ENCODE results near the gene PARD6B.
A peak's percentile ranks its signal among the peaks of the same experiment; 100 is the strongest.
"Not testable (repeated sequence)": the region's sequence is repeated elsewhere in the genome, so short reads cannot be mapped to it uniquely, and the experiment has no call there.

Gene PARD6B

DNA sequence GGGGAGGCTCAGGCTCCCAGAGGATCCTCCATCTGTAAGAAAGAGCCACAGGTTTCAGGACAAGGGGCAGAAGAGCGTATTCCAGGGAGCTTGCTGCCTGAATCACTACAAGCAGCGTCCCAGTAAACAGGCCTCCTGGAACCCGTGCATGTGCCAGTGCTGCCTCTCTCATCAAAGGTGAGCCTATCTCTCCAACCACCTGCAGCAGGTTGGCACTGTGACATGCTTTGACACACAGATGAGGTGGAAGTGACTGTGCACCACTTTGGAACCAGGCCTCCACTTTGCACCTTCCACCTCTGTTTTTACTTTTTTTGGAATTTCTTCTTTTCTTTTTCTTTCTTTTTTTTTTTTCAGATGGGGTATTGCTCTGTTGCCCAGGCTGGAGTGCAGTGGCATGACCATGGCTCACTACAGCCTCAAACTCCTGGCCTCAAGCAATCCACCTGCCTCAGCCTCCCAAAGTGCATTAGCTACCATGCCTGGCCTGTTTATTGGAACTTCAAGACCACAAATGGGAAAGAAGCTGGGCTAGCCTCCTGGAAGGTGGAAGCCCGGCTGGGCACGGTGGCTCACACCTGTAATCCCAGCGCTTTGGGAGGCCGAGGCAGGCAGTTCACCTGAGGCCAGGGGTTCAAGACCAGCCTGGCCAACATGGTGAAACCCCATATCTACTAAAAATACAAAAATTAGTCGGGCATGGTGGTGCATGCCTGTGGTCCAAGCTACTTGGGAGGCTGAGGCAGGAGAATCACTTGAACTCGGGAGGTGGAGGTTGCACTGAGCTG lies 27.5 kb upstream of the PARD6B start:
- DNase-seq, result not testable (repeated sequence)

- DNase-seq, result no peak
Observed at GRCh38 chr20:50704514-50704913, 26.9 kb upstream of the PARD6B start.

DNA sequence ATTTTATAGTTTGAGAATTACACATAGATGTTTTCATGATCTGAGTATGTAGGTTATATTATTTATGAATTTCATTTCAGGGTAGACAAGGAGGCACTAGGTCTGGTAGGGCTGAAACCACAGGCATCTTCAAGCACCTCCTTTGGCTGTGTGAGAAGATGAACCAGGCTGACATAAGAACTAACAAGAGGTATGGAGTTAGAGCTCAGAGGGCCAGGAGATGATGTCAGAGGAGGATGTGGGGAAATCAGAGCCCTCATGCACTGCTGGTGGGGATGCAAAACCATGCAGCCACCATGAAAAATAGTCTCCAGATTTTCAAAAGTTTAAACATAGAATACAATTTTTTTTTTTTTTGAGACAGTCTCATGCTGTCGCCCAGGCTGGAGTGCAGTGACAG lies 26.4 kb upstream of the PARD6B start:
- DNase-seq, result peak in 1 of 5 experiments; percentile 19

DNA sequence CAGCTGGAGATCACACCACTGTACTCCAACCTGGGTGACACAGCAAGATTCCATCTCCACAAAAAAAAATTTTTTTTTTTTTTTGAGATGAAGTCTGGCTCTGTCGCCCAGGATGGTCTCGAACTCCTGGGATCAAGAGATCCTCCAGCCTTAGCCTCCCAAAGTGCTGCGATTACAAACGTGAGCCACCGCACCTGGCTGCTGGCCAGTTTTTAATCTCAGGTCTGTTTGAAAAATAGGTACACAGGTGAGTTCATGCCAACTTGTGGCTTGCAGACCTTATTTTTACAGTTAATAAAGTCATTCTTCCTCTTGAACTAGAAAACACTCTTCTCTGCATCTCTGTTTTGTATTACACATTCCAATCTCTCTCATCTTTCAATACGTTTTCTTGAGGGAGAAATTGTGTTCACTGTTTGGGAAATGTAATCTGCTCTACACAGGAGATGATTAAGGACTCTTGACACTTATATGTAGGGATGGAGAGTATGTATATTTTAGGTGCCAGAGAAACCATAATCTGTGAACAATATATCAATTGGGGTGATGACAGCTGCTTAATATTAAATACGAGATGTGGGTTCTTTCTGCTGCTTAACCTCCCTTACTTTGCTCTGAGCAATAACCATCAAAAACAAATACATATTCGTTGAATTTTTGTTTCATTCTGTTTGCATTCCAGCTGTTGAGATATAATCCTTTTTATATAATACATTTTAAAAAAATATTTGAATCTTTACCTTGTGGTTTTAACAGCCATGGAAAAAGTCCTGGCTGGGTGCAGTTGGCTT lies 22.3 kb upstream of the PARD6B start:
- DNase-seq, result no peak

DNA sequence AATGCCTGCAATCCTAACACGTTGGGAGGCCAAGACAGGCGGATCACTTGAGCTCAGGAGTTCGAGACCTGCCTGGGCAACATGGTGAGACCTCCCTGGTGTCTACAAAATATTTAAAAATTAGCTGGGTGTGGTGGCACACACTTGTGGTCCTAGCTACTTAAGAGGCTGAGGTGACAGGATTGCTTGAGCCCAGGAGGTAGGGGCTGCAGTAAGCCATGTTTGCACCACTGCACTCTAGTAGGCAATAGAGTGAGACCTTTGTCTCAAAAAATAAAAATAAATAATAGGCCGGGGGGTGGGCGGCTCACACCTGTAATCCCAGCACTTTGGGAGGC lies 21.8 kb upstream of the PARD6B start:
- no peak for DNase-seq

DNA sequence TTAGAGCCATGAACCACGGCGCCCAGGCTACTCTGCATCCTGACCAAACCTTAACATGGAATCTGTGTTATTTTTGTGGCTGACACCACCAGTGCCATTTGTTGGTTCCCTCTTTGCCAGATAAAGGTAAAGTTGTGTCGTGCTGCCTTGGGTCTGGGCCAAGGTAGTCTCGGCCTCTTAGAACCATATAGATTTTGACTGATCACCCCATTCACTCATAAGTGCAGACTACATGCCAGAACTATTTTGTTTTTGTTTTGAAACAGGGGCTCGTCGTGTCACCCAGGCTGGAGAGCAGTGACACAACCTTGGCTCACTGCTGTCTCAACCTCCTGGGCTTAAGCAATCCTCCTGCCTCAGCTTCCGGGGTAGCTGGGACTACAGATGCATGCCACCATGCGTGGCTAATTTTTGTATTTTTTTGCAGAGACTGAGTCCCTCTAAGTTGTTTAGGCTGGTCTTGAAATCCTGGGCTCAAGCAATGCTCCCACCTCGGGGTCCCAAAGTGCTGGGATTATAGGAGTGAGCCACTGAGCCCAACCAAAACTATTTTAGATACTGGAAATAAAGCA lies 20.8 kb upstream of the PARD6B start:
- no peak for DNase-seq

GRCh38 chr20:50711113-50711825 lies 20.1 kb upstream of the PARD6B start:
- DNase-seq, result no peak

GRCh38 chr20:50712771-50713656 lies 18.4 kb upstream of the PARD6B start:
- no peak for DNase-seq

- DNase-seq, result no peak
Observed at GRCh38 chr20:50713657-50714101, 17.7 kb upstream of the PARD6B start.

DNA sequence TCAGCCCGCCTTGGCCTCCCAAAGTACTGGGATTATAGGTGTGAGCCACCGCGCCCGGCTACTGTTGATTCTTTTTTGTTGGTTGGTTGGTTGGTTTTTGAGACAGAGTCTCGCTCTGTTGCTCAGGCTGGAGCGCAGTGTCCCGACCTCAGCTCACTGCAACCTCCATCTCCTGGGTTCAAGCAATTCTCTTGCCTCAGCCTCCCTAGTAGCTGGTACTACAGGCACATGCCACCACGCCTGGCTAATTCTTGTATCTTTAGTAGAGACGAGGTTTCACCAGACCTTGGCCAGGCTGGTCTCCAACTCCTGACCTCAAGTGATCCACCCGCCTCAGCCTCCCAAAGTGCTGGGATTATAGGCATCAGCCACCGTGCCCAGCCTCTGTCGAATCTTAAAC lies 17.0 kb upstream of the PARD6B start:
- DNase-seq, result not testable (repeated sequence)

DNA sequence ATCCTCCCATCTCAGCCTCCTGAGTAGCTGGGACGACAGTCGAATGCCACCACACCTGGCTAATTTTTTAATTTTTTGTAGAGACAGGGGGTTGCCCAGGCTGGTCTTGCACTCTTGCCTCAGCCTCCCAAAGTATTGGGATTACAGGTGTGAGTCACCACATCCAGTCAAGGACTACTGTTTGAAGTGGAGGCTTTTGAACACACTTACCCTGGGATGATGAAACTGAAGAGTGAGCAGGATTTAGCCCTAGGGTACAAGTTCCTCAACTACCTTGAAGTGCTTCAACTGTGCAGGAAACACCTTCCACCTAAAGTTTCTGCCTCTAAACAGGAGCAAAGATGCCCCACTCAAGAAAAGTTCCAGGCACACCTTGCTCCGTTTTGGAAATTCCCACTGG lies 15.7 kb upstream of the PARD6B start:
- no peak for DNase-seq

DNA sequence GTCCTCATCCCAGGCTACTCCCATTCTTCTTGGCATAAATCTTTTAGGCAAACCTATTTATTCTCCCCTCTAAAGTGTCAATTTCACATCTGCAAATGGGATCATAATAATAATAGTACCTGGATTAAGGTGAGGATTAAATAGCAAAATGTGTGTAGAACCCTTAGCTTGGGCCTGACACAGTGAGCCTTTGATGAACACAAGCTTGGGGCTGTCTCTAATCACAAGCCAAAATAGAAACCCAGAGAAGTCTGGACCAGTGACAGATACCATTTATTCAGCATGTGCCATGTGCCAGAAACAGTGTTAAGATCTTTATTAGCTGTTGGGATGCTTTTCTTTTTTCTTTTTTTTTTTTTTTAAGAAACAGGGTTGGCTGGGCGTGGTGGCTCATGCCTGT lies 14.9 kb upstream of the PARD6B start:
- no peak for DNase-seq

DNA sequence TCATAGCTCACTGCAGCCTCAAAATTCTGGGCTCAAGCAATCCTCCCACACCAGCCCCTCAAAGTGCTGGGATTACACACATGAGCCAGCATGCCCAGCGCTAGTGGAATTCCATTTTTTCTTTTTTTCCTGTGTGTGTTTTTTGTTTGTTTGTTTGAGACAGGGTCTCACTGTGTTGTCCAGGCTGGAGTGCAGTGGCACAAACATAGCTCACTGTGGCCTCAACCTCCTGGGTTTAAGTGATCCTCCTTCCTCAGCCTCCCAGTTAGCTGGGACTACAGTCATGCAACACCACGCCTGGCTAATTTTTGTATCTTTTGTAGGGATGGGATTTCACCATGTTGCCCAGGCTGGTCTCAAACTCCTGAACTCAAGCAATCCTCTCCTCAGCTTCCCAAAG lies 14.1 kb upstream of the PARD6B start:
- no peak for DNase-seq

DNA sequence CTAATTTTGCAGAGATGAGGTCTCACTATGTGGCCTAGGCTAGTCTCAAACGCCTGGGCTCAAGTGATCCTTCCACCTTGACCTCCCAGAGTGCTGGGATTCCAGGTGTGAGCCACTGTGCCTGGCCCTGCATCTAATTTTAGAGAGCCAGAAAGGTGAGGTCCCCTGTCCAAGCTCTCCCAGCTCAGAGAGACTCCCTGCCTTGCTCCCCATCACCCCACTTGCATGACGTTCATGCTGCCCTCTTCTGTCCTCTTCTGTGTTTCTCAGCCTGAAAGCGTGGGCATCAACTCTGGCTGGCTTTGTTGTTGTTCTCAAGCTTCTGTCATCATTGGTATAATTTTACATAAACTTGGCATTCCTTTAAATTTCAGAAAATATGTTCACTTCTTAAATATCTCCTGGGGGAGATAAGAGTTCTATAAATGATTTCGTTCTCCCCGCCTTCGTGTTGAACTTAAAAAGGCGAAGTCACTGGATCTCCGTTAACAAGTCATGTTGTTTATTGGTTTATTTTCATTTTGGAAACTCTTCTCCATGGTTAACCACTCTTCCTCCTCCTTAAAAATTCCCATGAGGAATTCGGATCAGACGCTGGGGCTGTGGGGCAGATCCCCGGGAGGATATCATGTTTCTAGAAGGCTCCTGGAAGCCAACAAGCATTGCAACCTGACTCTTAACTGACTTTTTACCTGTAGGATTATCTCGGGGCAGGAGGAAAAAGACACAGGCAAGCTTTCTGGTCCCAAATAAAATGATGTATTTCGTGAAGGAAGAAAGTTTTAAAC lies 13.2 kb upstream of the PARD6B start:
- no peak for DNase-seq

GRCh38 chr20:50719328-50719727 lies 12.1 kb upstream of the PARD6B start:
- DNase-seq, result no peak

DNA sequence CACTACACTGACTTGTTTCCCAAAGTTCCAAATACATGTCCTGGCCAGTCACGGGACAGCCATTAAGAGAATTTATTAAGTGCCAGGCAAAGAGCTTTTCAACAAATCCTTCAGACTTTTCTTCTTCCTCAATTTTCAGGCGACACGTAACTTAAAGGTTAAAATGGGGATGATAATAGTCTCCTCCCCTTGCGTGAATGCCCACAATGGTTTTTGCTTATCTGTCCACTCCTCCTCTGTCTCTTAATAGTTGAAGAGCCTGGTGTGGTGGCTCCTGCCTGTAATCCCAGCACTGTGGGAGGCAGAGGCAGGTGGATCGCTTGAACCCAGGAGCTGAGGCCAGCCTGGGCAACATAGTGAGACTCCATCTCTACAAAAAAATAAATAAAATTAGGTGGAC lies 11.4 kb upstream of the PARD6B start:
- no peak for DNase-seq

DNA sequence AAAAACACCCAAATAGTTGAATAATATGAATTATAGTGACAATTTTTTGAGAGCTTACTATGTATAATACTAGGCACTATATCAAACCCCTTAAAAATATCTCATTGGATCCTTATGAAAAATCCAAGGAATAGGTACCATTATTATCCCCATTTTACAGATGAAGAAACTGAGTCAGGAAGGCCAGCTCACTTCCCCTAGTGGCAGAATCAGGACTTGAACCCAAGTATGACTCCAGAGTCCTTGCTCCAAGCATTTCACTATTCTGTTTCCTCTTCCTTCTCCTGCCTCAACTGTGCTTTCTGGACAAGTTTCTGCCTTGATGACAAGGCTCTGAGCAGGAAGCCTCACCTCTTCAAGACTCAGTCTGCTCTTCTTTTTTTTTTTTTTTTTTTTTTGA lies 10.8 kb upstream of the PARD6B start:
- DNase-seq, result no peak

DNA sequence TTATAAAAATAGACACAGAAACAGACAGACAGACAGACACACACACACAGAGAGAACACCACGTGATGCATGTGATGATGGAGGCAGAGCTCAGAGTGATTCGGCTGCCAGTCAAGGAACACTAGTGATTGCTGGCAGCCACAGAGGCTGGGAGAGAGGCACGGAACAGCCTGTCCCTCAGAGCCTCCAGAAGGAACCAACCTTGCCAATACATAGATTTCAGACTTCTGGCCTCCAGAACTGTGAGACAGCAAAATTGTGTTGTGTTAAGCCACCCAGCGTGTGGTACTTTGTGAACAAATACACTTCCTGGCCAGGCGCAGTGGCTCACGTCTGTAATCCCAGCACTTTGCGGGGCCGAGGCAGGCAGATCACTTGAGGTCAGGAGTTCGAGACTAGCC lies 9.5 kb upstream of the PARD6B start:
- no peak for DNase-seq

GRCh38 chr20:50722424-50723155 lies 8.8 kb upstream of the PARD6B start:
- no peak for DNase-seq

GRCh38 chr20:50723672-50724071 lies 7.7 kb upstream of the PARD6B start:
- DNase-seq, result no peak

Measured in T-helper 2 cell (primary cell).